Pancreas (tissue), 10 donors: ENCODE data around the gene SUGP1. TPM values are rescaled to one million over a fixed set of nuclear protein-coding genes. Genes with fewer than 3 reads are reported as not detected.

Experiments used
- ATAC-seq, 4 donors: fragments of 200-7000 bp; cut with Tn5 transposase; one replicate each; pipeline versions ENCODE4 v1.8.0 to v1.9.1; 2020; ENCODE audit warnings: mild to moderate bottlenecking in 4 of 4, moderate library complexity in 4 of 4
- DNase-seq, 6 donors: peaks; one replicate each; pipeline ENCODE4 v3.0.0-alpha.2; 2020
- FAIRE-seq: peaks from 2 replicates; lab custom pipeline; 2012; peaks lifted over from hg19 to GRCh38; lab: Jason Lieb, UNC
- H3K27ac ChIP-seq, 4 donors: fragments of 200-600 bp; sonication (generic); 1 replicate in 3 of 4; 2 replicates in 1 of 4; pipeline versions ENCODE4 v1.5.0 to v1.8.0; 2020
- H3K27me3 ChIP-seq, 4 donors: fragments of 200-600 bp; one replicate each; pipeline ENCODE4 v1.8.0; 2021
- H3K36me3 ChIP-seq, 3 donors: fragments of 200-600 bp; sonication (generic) in 1 of 3; one replicate each; pipeline versions ENCODE4 v1.5.0 to v1.8.0; 2020 to 2021
- H3K4me1 ChIP-seq, 3 donors: fragments of 200-600 bp; one replicate each; pipeline ENCODE4 v1.8.0; 2021
- H3K4me3 ChIP-seq, 4 donors: fragments of 200-600 bp; sonication (generic) in 2 of 4; one replicate each; pipeline versions ENCODE4 v1.5.0 to v1.8.0; 2020 to 2021
- H3K9me3 ChIP-seq, 4 donors: fragments of 200-600 bp; one replicate each; pipeline ENCODE4 v1.8.0; 2021
- WGBS, 2 donors: extraction: QIAGEN DNeasy Blood & Tissue Kit; methylation state at CpG; one replicate each; pipeline ENCODE4 v1.1.7; 2013; 5-methylcytosine and 5-hydroxymethylcytosine counted together
- intact Hi-C, 3 donors: fragments of 100-400 bp; cut with DNase I; formaldehyde crosslinking; loops; one replicate each; pipeline versions ENCODE4 v1.11.1 to v1.14.2; 2022
- polyA plus RNA-seq, 2 donors: library from polyadenylated mRNA; stranded (reverse); fragments of 200-250 nt; gene quantifications; one replicate each; pipeline ENCODE4 v1.2.3, GENCODE V29; 2013
- total RNA-seq, 6 donors: library from RNA; stranded (reverse); fragmentation: NEBNext Ultra II Directional in 4 of 6; extraction: Animal tissue kit (Norgen Biotek cat#: 25700) in 4 of 6; gene quantifications; one replicate each; pipeline versions ENCODE4 v1.2.1 to v1.2.4, GENCODE V29; 2021 to 2023
- TF ChIP-seq, protein P1 (sequence below), 4 donors: fragments of 200-600 bp; sonication (generic) in 3 of 4; IDR thresholded peaks; one replicate each; pipeline versions ENCODE4 v1.5.0 to v1.8.0; 2021; ENCODE audit warnings: antibody characterized with exemption in 4 of 4
- donor health status: healthy with polysubstance abuse.
- donor health status: DM: no; HTN: no; CAD: no; lungs with moderate emphysema.
- donor health status: DM: no; HTN: no; CAD: no.
- donor health status: control.
- donor health status: control.
- donor health status: Bipolar disorder and iron deficiency.
- donor health status: DM: yes; HTN: yes; CAD: no.
- donor health status: DM: no; HTN: no; CAD: no.
- donor health status: DM: no; HTN: no; CAD: no.
- donor health status: DM: yes; HTN: yes; CAD: no.

Gene SUGP1
- total and polyA plus RNA-seq, 8 donors = 14.6 to 50.3 (median 21.4) TPM

DNA sequence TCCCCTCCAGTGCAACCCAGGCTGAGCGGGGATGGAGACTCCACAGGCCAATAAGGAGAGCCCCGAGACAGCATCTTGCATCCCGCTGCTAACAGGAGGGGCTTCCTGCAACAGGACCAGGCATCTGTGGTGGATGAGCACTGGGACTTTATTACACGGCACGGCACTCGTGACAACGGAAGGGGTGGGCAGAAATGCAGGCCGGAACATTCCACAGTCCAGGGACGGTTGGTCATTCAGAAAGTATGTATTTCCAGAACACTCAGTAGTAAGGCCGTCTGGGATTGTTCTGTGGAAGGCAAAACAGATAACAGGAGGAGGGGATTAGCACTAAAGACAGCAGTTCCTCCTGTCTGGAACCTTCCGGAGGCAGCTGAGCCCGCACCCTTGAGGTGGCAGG is 43.9 kb downstream of the SUGP1 start:
- Histone ChIP-seq H3K27ac (no peak overlapping the region), H3K36me3 (peaks cover 0 to 26% (median 0%) of the 10 kb centered on the region in 3 donors), H3K27me3 (no peaks in the 10 kb centered on the region), H3K4me1 (no peaks in the 10 kb centered on the region), H3K9me3 (no peaks in the 10 kb centered on the region), H3K4me3 (no peak overlapping the region)
- no peak for DNase-seq
- WGBS, 2 donors = 86 to 93% methylated on average over 12 of the region's 12 CpGs
- no peak for ATAC-seq
- FAIRE-seq = no peak
- TF ChIP-seq, protein P1, sequence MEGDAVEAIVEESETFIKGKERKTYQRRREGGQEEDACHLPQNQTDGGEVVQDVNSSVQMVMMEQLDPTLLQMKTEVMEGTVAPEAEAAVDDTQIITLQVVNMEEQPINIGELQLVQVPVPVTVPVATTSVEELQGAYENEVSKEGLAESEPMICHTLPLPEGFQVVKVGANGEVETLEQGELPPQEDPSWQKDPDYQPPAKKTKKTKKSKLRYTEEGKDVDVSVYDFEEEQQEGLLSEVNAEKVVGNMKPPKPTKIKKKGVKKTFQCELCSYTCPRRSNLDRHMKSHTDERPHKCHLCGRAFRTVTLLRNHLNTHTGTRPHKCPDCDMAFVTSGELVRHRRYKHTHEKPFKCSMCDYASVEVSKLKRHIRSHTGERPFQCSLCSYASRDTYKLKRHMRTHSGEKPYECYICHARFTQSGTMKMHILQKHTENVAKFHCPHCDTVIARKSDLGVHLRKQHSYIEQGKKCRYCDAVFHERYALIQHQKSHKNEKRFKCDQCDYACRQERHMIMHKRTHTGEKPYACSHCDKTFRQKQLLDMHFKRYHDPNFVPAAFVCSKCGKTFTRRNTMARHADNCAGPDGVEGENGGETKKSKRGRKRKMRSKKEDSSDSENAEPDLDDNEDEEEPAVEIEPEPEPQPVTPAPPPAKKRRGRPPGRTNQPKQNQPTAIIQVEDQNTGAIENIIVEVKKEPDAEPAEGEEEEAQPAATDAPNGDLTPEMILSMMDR (IDR thresholded peaks at IDR 0.05) = no peak
- intact Hi-C loops = no loop called here

GRCh38 chr19:19274716-19275565 is 45.4 kb downstream of the SUGP1 start:
- no peaks in the 10 kb centered on the region for H3K4me1 ChIP-seq
- peaks cover 0 to 18% (median 0%) of the 10 kb centered on the region in 3 donors for H3K36me3 ChIP-seq
- peak in 2 of 6 donors; percentile 37 to 61 for DNase-seq
- intact Hi-C loops = no loop called here
- H3K4me3 ChIP-seq = no peak overlapping the region
- TF ChIP-seq, protein P1 (IDR thresholded peaks at IDR 0.05) = no peak
- FAIRE-seq = no peak
- H3K27ac ChIP-seq = no peak overlapping the region
- no peaks in the 10 kb centered on the region for H3K27me3 ChIP-seq
- 53 to 57% methylated on average over 9 of the region's 9 CpGs for whole genome bisulfite sequencing, 2 donors
- ATAC-seq = peak in 3 of 4 donors; percentile 63 to 74 (median 64)
- no peaks in the 10 kb centered on the region for H3K9me3 ChIP-seq

GRCh38 chr19:19274146-19274545 is 46.2 kb downstream of the SUGP1 start:
- DNase-seq (no peak), FAIRE-seq (no peak), ATAC-seq (peak in 1 of 4 donors; percentile 26)
- TF ChIP-seq, protein P1 (IDR thresholded peaks at IDR 0.05) = no peak
- Histone ChIP-seq H3K4me1 (no peaks in the 10 kb centered on the region), H3K4me3 (no peak overlapping the region), H3K36me3 (peaks cover 0 to 10% (median 0%) of the 10 kb centered on the region in 3 donors), H3K27ac (no peak overlapping the region), H3K27me3 (no peaks in the 10 kb centered on the region), H3K9me3 (no peaks in the 10 kb centered on the region)
- WGBS, 2 donors = 75 to 79% methylated on average over 8 of the region's 8 CpGs
- intact Hi-C loops = no loop called here

DNA sequence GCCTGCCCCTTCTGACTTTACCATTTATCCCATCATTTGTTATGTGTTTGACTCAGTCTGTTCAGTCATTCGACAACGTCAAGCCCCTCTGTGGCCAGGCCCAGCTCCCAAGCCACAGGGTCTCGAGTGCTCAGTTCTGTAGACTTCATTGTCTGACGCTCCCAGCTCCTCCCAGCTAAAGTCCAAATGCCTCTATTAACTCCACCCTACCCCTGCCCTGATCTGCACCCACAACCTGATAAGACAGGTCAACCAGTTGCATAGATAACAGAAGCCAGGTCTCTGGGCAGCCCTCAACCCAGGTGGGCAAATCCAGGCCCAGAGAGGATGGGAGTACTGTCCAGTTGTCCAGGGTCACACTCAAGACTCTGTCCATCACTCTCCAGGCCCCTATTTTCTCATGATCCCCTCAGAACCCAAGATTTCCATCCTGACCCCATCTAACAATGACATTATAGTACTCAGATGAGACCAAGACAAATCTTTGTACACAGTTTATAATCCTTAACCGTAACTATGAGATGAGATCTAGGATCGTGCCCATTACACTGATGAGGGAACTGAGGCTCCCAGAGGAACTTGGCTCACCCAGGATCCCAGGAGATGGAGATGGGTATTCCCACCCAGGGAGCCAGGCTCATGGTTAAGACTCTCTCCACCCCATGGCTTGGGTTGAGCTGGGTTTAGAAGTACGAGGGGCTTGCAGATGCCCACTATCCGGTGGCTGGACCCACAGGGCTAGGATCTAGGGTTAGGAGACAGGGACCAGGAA is 48.3 kb downstream of the SUGP1 start:
- no peaks in the 10 kb centered on the region for H3K9me3 ChIP-seq
- TF ChIP-seq, protein P1 (IDR thresholded peaks at IDR 0.05) = no peak
- intact Hi-C loops = no loop called here
- FAIRE-seq (no peak), DNase-seq (no peak), ATAC-seq (no peak)
- H3K27ac ChIP-seq = no peak overlapping the region
- no peaks in the 10 kb centered on the region for H3K4me1 ChIP-seq
- no peaks in the 10 kb centered on the region for H3K27me3 ChIP-seq
- 81 to 89% methylated on average over 8 of the region's 8 CpGs for WGBS, 2 donors
- no peaks in the 10 kb centered on the region for H3K36me3 ChIP-seq
- no peak overlapping the region for H3K4me3 ChIP-seq
